Measurements from ENCODE around the gene CDC14B. TPM values are rescaled to one million over a fixed set of nuclear protein-coding genes. Genes with fewer than 3 reads are reported as not detected.

Gene CDC14B
- total and polyA plus RNA-seq, 4 donors, result 2.9 to 29.8 (median 8.0) TPM

DNA sequence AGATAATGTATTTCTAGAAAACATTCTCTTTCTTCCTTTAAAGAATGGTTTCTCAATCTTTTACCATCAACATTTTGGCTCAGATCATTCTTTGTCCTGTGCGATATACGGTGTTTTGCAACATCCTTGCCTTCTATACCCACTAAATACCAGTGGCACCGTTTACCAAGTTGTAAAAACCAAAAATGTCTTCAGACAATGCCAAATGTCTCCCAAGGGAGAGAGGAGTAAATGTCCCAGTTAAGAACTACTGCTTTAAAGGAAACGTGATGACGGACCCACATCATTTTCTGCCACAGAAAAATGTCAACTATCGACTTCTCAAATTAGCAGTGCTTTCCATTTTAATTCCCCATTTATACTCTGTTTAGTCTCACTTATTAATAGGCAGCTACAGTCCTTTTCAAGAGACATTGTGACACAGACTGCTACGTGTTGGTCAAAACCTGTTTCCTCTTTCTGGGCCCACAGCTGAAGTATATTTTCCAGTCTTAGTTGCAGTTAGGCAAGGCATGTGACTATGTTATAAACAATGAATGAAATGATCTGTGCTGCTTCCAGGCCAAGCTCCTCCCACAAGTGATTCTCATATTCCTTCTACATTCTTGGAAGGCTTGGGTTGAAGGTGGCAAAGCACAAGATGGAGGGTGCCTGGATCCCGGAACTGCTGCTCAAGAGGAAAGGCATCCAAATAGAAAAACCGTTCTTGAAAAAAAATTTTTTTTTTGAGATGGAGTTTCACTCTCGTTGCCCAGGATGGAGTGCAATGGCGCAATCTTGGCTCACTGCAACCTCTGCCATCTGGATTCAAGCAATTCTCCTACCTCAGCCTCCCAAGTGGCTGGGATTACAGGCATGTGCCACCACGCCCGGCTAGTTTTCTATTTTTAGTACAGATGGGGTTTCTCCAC lies 26.7 kb upstream of the CDC14B start:
- ATAC-seq (ENCODE audit: insufficient read depth, low FRiP score), result peak; percentile 66
- Histone ChIP-seq H3K4me1 (ENCODE audit: control insufficient read depth in 5 of 5, insufficient read depth in 5 of 5, low read length in 5 of 5) (peaks cover 0 to 5% (median 0%) of the 10 kb centered on the region in 5 donors), H3K4me3 (no peak overlapping the region), H3K9me3 (ENCODE audit: control insufficient read depth in 4 of 4, insufficient read depth in 3 of 4, low read length in 3 of 4) (no peaks in the 10 kb centered on the region), H3K27me3 (ENCODE audit: control insufficient read depth in 3 of 3, insufficient read depth in 3 of 3, low read length in 2 of 3) (no peaks in the 10 kb centered on the region), H3K27ac (ENCODE audit: low read depth in 1 of 2, low read length in 1 of 2) (peak overlapping the region in 1 of 2 donors; percentile 4), H3K9ac (ENCODE audit: insufficient read depth in 1 of 2, low read length in 2 of 2) (no peak overlapping the region), H3K36me3 (ENCODE audit: control insufficient read depth in 4 of 4, insufficient read depth in 4 of 4, low read length in 4 of 4) (peaks cover 3 to 23% (median 18%) of the 10 kb centered on the region in 4 donors)
- DNase-seq, result peak; percentile 22 to 58 (median 51)
- whole genome bisulfite sequencing, 2 donors, result 34 to 59% methylated on average over 13 of the region's 13 CpGs
- TF ChIP-seq, protein P1, sequence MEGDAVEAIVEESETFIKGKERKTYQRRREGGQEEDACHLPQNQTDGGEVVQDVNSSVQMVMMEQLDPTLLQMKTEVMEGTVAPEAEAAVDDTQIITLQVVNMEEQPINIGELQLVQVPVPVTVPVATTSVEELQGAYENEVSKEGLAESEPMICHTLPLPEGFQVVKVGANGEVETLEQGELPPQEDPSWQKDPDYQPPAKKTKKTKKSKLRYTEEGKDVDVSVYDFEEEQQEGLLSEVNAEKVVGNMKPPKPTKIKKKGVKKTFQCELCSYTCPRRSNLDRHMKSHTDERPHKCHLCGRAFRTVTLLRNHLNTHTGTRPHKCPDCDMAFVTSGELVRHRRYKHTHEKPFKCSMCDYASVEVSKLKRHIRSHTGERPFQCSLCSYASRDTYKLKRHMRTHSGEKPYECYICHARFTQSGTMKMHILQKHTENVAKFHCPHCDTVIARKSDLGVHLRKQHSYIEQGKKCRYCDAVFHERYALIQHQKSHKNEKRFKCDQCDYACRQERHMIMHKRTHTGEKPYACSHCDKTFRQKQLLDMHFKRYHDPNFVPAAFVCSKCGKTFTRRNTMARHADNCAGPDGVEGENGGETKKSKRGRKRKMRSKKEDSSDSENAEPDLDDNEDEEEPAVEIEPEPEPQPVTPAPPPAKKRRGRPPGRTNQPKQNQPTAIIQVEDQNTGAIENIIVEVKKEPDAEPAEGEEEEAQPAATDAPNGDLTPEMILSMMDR (IDR thresholded peaks at IDR 0.05; ENCODE audit: control extremely low read depth, extremely low read depth), result no peak

DNA sequence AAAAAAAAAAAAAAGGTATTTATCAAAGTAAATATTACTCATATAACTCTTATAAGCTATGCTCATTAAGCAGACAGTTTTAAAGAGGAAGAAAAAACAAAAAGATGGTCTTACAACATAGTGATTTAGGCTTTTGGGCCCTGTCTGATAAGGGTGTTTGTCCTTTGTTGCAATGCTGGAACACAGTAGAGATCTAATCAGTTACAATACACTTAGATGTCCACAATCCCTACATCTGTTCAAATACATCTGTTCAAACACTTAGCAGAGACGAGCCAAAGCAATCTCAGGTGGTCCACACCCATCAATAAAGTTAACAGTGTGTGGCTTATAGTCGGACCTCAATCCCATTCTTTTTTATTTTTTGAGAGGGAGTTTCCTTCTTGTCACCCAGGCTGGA lies 24.5 kb upstream of the CDC14B start:
- no peak overlapping the region for H3K4me3 ChIP-seq
- no peaks in the 10 kb centered on the region for H3K9me3 ChIP-seq (ENCODE audit: control insufficient read depth in 4 of 4, insufficient read depth in 3 of 4, low read length in 3 of 4)
- ATAC-seq (ENCODE audit: insufficient read depth, low FRiP score) (no peak), DNase-seq (no peak)
- TF ChIP-seq, protein P1 (IDR thresholded peaks at IDR 0.05; ENCODE audit: control extremely low read depth, extremely low read depth), result no peak
- 83 to 85% methylated on average over 2 of the region's 2 CpGs for WGBS, 2 donors
- peaks cover 0 to 5% (median 0%) of the 10 kb centered on the region in 5 donors for H3K4me1 ChIP-seq (ENCODE audit: control insufficient read depth in 5 of 5, insufficient read depth in 5 of 5, low read length in 5 of 5)
- peaks cover 0 to 12% (median 8%) of the 10 kb centered on the region in 4 donors for H3K36me3 ChIP-seq (ENCODE audit: control insufficient read depth in 4 of 4, insufficient read depth in 4 of 4, low read length in 4 of 4)
- no peak overlapping the region for H3K9ac ChIP-seq (ENCODE audit: insufficient read depth in 1 of 2, low read length in 2 of 2)
- no peaks in the 10 kb centered on the region for H3K27me3 ChIP-seq (ENCODE audit: control insufficient read depth in 3 of 3, insufficient read depth in 3 of 3, low read length in 2 of 3)
- no peak overlapping the region for H3K27ac ChIP-seq (ENCODE audit: low read depth in 1 of 2, low read length in 1 of 2)

DNA sequence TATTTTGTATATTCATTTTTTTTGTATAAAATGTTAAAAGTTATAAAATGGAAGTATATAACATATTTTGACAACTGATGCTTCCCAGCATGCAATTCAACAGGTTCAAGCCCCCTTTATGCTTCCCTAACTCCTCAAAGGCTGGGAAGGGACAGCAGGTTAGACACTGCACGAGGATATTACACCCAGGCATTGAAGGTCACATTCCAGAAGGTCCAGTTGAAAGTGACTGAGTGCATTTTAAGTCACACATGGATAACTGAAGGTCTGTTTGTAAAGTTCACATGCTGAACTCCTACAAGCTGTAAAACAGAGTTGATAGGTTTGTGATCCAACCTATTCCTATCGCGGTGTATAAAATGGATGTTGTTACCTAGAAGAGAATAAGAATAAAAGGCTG lies 21.9 kb upstream of the CDC14B start:
- TF ChIP-seq, protein P1 (IDR thresholded peaks at IDR 0.05; ENCODE audit: control extremely low read depth, extremely low read depth), result no peak
- H3K4me3 ChIP-seq, result no peak overlapping the region
- DNase-seq (no peak), ATAC-seq (ENCODE audit: insufficient read depth, low FRiP score) (no peak)
- H3K4me1 ChIP-seq (ENCODE audit: control insufficient read depth in 5 of 5, insufficient read depth in 5 of 5, low read length in 5 of 5), result peaks cover 0 to 5% (median 0%) of the 10 kb centered on the region in 5 donors
- no peak overlapping the region for H3K9ac ChIP-seq (ENCODE audit: insufficient read depth in 1 of 2, low read length in 2 of 2)
- H3K27ac ChIP-seq (ENCODE audit: low read depth in 1 of 2, low read length in 1 of 2), result no peak overlapping the region
- no peaks in the 10 kb centered on the region for H3K27me3 ChIP-seq (ENCODE audit: control insufficient read depth in 3 of 3, insufficient read depth in 3 of 3, low read length in 2 of 3)
- H3K9me3 ChIP-seq (ENCODE audit: control insufficient read depth in 4 of 4, insufficient read depth in 3 of 4, low read length in 3 of 4), result no peaks in the 10 kb centered on the region
- WGBS, 2 donors, result 89 to 96% methylated on average over 3 of the region's 3 CpGs
- peaks cover 0 to 10% (median 7%) of the 10 kb centered on the region in 4 donors for H3K36me3 ChIP-seq (ENCODE audit: control insufficient read depth in 4 of 4, insufficient read depth in 4 of 4, low read length in 4 of 4)
